Naive thymus-derived CD4-positive, alpha-beta T cell (primary cell): Measurements from ENCODE around the gene SIK3. TPM values are rescaled to one million over a fixed set of nuclear protein-coding genes. Genes with fewer than 3 reads are reported as not detected.

Experiments used
- ATAC-seq: fragments of 150-1000 bp; cut with Tn5 transposase; 2 replicates; pipeline ENCODE4 v1.10.0; 2021; ENCODE audit warnings: mild to moderate bottlenecking, moderate library complexity
- CTCF ChIA-PET: fragments of 350-600 bp; sonication (Branson Sonifier 250); formaldehyde crosslinking; loops from one replicate; lab custom pipeline; 2021; ENCODE audit warnings: antibody characterized with exemption; lab: Charles Lee
- POLR2A ChIA-PET: fragments of 350-600 bp; sonication (Branson Sonifier 250); formaldehyde crosslinking; loops from one replicate; lab custom pipeline; 2021; ENCODE audit warnings: antibody characterized with exemption, inconsistent platforms; lab: Charles Lee
- DNase-seq, 9 donors: peaks; one replicate each; pipeline versions ENCODE4 v3.0.0 to v3.0.0-alpha.2; 2020 to 2022; ENCODE audit warnings: mixed read lengths in 1 of 9
- H3K27ac ChIP-seq: one replicate; pipeline ENCODE4 v1.7.0; 2013; ENCODE audit warnings: mild to moderate bottlenecking, low read depth, low read length, moderate library complexity
- H3K27me3 ChIP-seq, 2 donors: one replicate each; pipeline ENCODE4 v1.7.0; 2013; ENCODE audit warnings: low read length in 2 of 2, mild to moderate bottlenecking in 2 of 2, moderate library complexity in 2 of 2; ENCODE audit not compliant: control insufficient read depth in 2 of 2, insufficient read depth in 2 of 2
- H3K36me3 ChIP-seq, 3 experiments: 1 replicate in 2 of 3; 2 replicates in 1 of 3; pipeline ENCODE4 v1.7.0; 2013; ENCODE audit warnings: low read length in 3 of 3, mild to moderate bottlenecking in 3 of 3, moderate library complexity in 1 of 3; ENCODE audit not compliant: insufficient read depth in 3 of 3, control insufficient read depth in 2 of 3
- H3K4me1 ChIP-seq, 2 donors: one replicate each; pipeline ENCODE4 v1.7.0; 2013; ENCODE audit warnings: low read length in 2 of 2, mild to moderate bottlenecking in 2 of 2, moderate library complexity in 1 of 2; ENCODE audit not compliant: control insufficient read depth in 2 of 2, insufficient read depth in 2 of 2
- H3K4me3 ChIP-seq: 2 replicates; pipeline ENCODE4 v1.7.0; 2013; ENCODE audit warnings: mild to moderate bottlenecking, low read length
- H3K9me3 ChIP-seq, 3 experiments: 1 replicate in 2 of 3; 2 replicates in 1 of 3; pipeline ENCODE4 v1.7.0; 2013; ENCODE audit warnings: low read length in 3 of 3; ENCODE audit not compliant: control insufficient read depth in 2 of 3
- H3K27ac Mint-ChIP-seq, 9 donors: one replicate each; pipeline ENCODE4 v1.8.0; 2020 to 2022; ENCODE audit warnings: mixed read lengths in 9 of 9, mild to moderate bottlenecking in 8 of 9, moderate library complexity in 5 of 9, inconsistent platforms in 2 of 9
- H3K27me3 Mint-ChIP-seq, 5 donors: one replicate each; pipeline ENCODE4 v1.8.0; 2021 to 2022; ENCODE audit warnings: mixed read lengths in 5 of 5, mild to moderate bottlenecking in 1 of 5
- H3K36me3 Mint-ChIP-seq, 5 donors: one replicate each; pipeline ENCODE4 v1.8.0; 2020 to 2022; ENCODE audit warnings: mixed read lengths in 5 of 5, mild to moderate bottlenecking in 3 of 5, inconsistent platforms in 1 of 5
- H3K4me1 Mint-ChIP-seq, 7 donors: one replicate each; pipeline ENCODE4 v1.8.0; 2020 to 2022; ENCODE audit warnings: mixed read lengths in 7 of 7, mild to moderate bottlenecking in 3 of 7, inconsistent platforms in 1 of 7
- H3K4me3 Mint-ChIP-seq, 10 donors: one replicate each; pipeline ENCODE4 v1.8.0; 2020 to 2022; ENCODE audit warnings: mild to moderate bottlenecking in 10 of 10, mixed read lengths in 10 of 10, moderate library complexity in 6 of 10, inconsistent platforms in 2 of 10
- H3K9me3 Mint-ChIP-seq, 11 donors: one replicate each; pipeline ENCODE4 v1.8.0; 2020 to 2022; ENCODE audit warnings: mixed read lengths in 11 of 11, mild to moderate bottlenecking in 4 of 11, inconsistent platforms in 1 of 11, moderate library complexity in 1 of 11
- intact Hi-C, 2 donors: fragments of 100-400 bp; cut with micrococcal nuclease; formaldehyde crosslinking; loops; one replicate each; pipeline ENCODE4 v1.15.1; 2023
- polyA plus RNA-seq, 2 donors: library from polyadenylated mRNA; unstranded; fragments of 300-500 nt; fragmentation: Illumina TruSeq; gene quantifications; one replicate each; pipeline ENCODE4 v1.2.3, GENCODE V29; 2021
- total RNA-seq, 6 experiments: library from RNA in 5 of 6; stranded (reverse) in 5 of 6; gene quantifications; 1 replicate in 5 of 6; 2 replicates in 1 of 6; pipeline ENCODE4 v1.2.3 and lab custom pipeline; 2021 to 2026

SIK3 gene
- total and polyA plus RNA-seq, 7 experiments from 2014 or later, result 13.3 to 85.2 (median 64.4) TPM

DNA sequence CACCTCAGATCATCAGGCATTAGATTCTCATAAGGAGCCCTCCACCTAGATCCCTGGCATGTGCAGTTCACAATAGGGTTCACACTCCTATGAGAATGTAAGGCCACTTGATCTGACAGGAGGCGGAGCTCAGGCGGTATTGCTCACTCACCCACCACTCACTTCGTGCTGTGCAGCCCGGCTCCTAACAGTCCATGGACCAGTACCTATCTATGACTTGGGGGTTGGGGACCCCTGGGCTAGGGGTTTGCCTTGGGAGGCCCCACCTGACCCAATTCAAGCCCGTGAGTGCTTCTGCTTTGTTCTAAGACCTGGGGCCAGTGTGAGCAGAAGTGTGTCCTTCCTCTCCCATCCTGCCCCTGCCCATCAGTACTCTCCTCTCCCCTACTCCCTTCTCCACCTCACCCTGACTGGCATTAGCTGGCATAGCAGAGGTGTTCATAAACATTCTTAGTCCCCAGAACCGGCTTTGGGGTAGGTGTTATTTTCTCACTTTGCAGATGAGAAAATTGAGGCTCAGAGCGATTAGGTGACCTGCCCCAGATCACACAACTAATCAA lies 266.4 kb downstream of the SIK3 start:
- Mint-ChIP-seq H3K27ac (no peak overlapping the region), H3K27me3 (peaks cover 0 to 4% (median 0%) of the 10 kb centered on the region in 5 donors), H3K4me1 (peaks cover 4 to 17% (median 9%) of the 10 kb centered on the region in 7 donors), H3K4me3 (no peak overlapping the region), H3K9me3 (no peaks in the 10 kb centered on the region), H3K36me3 (no peaks in the 10 kb centered on the region)
- POLR2A ChIA-PET, result no interaction called here
- H3K27me3 ChIP-seq, result no peaks in the 10 kb centered on the region
- no peaks in the 10 kb centered on the region for H3K9me3 ChIP-seq
- no peaks in the 10 kb centered on the region for H3K36me3 ChIP-seq
- H3K4me1 ChIP-seq, result peaks cover 4 to 9% of the 10 kb centered on the region in 2 donors
- CTCF ChIA-PET, result interaction anchor here (1.7 kb wide), 1 partner anchor 10 kb away, joined by 4 read pairs; no protein-coding TSS in a partner anchor
- ATAC-seq (no peak), DNase-seq (no peak)
- intact Hi-C loops, result no loop called here
- H3K27ac ChIP-seq, result no peak overlapping the region
- no peak overlapping the region for H3K4me3 ChIP-seq

DNA sequence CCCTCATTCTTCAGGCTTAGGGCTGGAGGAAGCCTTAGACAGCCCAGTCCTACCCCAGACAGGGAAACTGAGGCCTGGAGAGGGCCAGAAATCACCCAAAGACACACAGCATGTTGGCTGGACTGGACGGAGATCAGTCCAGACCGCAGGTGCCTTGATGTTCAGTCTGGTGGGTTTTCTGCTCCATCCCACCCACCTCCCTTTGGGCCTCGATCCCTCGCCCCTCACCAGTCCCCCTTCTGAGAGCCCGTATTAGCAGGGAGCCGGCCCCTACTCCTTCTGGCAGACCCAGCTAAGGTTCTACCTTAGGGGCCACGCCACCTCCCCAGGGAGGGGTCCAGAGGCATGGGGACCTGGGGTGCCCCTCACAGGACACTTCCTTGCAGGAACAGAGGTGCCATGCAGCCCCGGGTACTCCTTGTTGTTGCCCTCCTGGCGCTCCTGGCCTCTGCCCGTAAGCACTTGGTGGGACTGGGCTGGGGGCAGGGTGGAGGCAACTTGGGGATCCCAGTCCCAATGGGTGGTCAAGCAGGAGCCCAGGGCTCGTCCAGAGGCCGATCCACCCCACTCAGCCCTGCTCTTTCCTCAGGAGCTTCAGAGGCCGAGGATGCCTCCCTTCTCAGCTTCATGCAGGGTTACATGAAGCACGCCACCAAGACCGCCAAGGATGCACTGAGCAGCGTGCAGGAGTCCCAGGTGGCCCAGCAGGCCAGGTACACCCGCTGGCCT lies 267.9 kb downstream of the SIK3 start:
- CTCF ChIA-PET, result interaction anchor here (0.6 to 1.7 kb wide), 2 partner anchors 9 to 49 kb away, joined by 3 to 4 read pairs; no protein-coding TSS in a partner anchor

DNA sequence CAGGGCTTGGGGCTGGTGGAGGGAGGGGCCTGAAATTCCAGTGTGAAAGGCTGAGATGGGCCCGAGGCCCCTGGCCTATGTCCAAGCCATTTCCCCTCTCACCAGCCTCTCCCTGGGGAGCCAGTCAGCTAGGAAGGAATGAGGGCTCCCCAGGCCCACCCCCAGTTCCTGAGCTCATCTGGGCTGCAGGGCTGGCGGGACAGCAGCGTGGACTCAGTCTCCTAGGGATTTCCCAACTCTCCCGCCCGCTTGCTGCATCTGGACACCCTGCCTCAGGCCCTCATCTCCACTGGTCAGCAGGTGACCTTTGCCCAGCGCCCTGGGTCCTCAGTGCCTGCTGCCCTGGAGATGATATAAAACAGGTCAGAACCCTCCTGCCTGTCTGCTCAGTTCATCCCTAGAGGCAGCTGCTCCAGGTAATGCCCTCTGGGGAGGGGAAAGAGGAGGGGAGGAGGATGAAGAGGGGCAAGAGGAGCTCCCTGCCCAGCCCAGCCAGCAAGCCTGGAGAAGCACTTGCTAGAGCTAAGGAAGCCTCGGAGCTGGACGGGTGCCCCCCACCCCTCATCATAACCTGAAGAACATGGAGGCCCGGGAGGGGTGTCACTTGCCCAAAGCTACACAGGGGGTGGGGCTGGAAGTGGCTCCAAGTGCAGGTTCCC lies 268.6 kb downstream of the SIK3 start, which contains the start of gene APOC3:
APOC3 (plus strand) TSS at position 383 of the 659 bp plus-strand sequence. CDS start 676 bp downstream, outside the sequence.
- CTCF ChIA-PET, result no interaction called here
- H3K27me3 ChIP-seq, result no peaks in the 10 kb centered on the region
- H3K27ac ChIP-seq, result no peak within 1 kb of the TSS
- H3K36me3 ChIP-seq, result no peaks in the 10 kb centered on the region
- no peak within 1 kb of the TSS for H3K4me3 ChIP-seq
- Mint-ChIP-seq H3K27me3 (no peaks in the 10 kb centered on the region), H3K4me3 (no peak within 1 kb of the TSS), H3K4me1 (peaks cover 0 to 2% (median under 1%) of the 10 kb centered on the region in 7 donors), H3K9me3 (no peaks in the 10 kb centered on the region), H3K27ac (no peak within 1 kb of the TSS), H3K36me3 (no peaks in the 10 kb centered on the region)
- intact Hi-C loops, result no loop called here
- DNase-seq (no peak), ATAC-seq (no peak)
- POLR2A ChIA-PET, result no interaction called here
- no peaks in the 10 kb centered on the region for H3K9me3 ChIP-seq
- H3K4me1 ChIP-seq, result no peaks in the 10 kb centered on the region

More for the DNA sequence above, 267.9 kb downstream of the SIK3 start:
- POLR2A ChIA-PET, result no interaction called here
- intact Hi-C loops, result no loop called here
- DNase-seq (no peak), ATAC-seq (no peak)
- Mint-ChIP-seq H3K9me3 (no peaks in the 10 kb centered on the region), H3K27ac (no peak overlapping the region), H3K4me3 (no peak overlapping the region), H3K4me1 (peaks cover under 1 to 8% (median 7%) of the 10 kb centered on the region in 7 donors), H3K27me3 (peaks cover 0 to 4% (median 0%) of the 10 kb centered on the region in 5 donors), H3K36me3 (no peaks in the 10 kb centered on the region)
- peaks cover 0 to 3% of the 10 kb centered on the region in 2 donors for H3K4me1 ChIP-seq
- H3K9me3 ChIP-seq, result no peaks in the 10 kb centered on the region
- H3K4me3 ChIP-seq, result no peak overlapping the region
- no peak overlapping the region for H3K27ac ChIP-seq
- H3K27me3 ChIP-seq, result no peaks in the 10 kb centered on the region
- no peaks in the 10 kb centered on the region for H3K36me3 ChIP-seq

DNA sequence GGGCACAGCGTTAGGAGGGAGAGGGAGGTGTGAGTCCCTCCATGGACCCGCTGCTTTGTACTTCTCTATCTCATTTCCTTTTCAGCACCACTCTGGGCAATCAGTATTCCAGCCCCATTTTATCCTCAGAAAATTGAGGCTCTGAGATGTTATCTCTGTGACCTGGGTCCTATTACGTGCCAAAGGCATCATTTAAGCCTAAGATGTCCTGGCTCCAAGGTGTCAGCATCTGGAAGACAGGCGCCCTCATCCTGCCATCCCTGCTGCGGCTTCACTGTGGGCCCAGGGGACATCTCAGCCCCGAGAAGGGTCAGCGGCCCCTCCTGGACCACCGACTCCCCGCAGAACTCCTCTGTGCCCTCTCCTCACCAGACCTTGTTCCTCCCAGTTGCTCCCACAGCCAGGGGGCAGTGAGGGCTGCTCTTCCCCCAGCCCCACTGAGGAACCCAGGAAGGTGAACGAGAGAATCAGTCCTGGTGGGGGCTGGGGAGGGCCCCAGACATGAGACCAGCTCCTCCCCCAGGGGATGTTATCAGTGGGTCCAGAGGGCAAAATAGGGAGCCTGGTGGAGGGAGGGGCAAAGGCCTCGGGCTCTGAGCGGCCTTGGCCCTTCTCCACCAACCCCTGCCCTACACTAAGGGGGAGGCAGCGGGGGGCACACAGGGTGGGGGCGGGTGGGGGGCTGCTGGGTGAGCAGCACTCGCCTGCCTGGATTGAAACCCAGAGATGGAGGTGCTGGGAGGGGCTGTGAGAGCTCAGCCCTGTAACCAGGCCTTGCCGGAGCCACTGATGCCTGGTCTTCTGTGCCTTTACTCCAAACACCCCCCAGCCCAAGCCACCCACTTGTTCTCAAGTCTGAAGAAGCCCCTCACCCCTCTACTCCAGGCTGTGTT lies 269.4 kb downstream of the SIK3 start:
- Histone ChIP-seq H3K4me3 (no peak overlapping the region), H3K27ac (no peak overlapping the region), H3K36me3 (no peaks in the 10 kb centered on the region), H3K27me3 (no peaks in the 10 kb centered on the region), H3K9me3 (no peaks in the 10 kb centered on the region), H3K4me1 (no peaks in the 10 kb centered on the region)
- CTCF ChIA-PET, result no interaction called here
- Mint-ChIP-seq H3K4me3 (no peak overlapping the region), H3K27ac (no peak overlapping the region), H3K36me3 (no peaks in the 10 kb centered on the region), H3K4me1 (no peaks in the 10 kb centered on the region), H3K27me3 (no peaks in the 10 kb centered on the region), H3K9me3 (no peaks in the 10 kb centered on the region)
- ATAC-seq (no peak), DNase-seq (no peak)
- POLR2A ChIA-PET, result no interaction called here
- intact Hi-C loops, result no loop called here

DNA sequence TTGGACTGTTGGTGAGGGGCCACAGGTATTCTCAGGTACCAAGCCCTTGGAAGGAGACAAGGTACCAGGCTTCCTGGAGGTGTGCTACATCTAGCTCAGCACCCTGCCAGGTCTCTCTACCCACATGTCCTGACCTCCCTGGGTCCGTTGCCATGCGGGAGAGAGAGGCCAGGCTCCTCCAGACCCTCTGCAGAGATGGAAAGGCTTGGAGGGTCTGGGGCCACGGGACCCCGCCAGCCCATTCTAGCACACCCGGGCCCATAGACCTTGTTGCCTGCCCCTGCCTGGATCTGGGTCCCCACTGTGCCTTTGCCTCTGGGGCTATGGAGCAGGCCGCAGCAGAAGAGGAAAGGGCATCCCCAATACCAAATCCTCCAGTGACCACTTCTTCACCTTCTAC lies 270.8 kb downstream of the SIK3 start:
- POLR2A ChIA-PET, result no interaction called here
- Histone ChIP-seq H3K4me3 (no peak overlapping the region), H3K36me3 (no peaks in the 10 kb centered on the region), H3K27me3 (no peaks in the 10 kb centered on the region), H3K9me3 (no peaks in the 10 kb centered on the region), H3K27ac (no peak overlapping the region), H3K4me1 (no peaks in the 10 kb centered on the region)
- DNase-seq, result no peak
- no peak overlapping the region for H3K27ac Mint-ChIP-seq
- no peaks in the 10 kb centered on the region for H3K27me3 Mint-ChIP-seq
- no peak overlapping the region for H3K4me3 Mint-ChIP-seq
- CTCF ChIA-PET, result no interaction called here
- intact Hi-C loops, result no loop called here
- H3K36me3 Mint-ChIP-seq, result no peaks in the 10 kb centered on the region
- no peaks in the 10 kb centered on the region for H3K9me3 Mint-ChIP-seq
- no peaks in the 10 kb centered on the region for H3K4me1 Mint-ChIP-seq
- no peak for ATAC-seq

DNA sequence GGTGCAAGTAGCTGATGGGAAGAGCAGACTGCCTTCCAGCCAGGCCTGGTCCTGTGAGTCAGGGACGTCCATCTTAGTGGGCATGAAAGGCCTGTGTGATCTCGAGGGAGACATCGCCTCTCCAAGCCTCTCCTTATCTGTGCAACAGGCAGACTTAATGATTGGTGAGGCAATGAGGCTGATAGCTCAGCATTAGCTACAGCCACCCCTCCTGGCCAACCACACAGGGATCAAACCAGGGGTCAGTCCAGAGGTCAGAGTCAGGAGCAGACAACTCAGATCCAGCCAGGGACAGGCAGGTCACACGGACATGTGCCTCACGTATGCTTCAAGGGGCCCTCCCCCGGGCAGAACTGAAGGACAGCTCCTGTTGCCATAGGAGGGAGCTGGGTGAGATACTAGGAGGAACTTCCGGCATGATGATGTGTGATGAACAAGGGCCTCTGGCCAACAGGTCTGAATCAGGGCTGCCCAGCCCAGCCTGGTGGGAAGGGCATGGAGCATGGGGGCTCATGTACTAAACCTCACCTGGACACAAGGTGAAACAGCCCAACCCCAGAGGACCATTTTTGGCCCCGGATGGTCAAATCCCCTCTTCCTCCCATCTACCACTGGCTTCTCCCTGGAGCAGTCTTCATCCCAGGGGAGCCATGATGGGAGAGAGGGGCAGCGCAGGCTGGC lies 271.3 kb downstream of the SIK3 start:
- Histone ChIP-seq H3K4me1 (no peaks in the 10 kb centered on the region), H3K27ac (no peak overlapping the region), H3K4me3 (no peak overlapping the region), H3K36me3 (no peaks in the 10 kb centered on the region), H3K9me3 (no peaks in the 10 kb centered on the region), H3K27me3 (no peaks in the 10 kb centered on the region)
- ChIA-PET CTCF (no interaction called here), POLR2A (no interaction called here)
- ATAC-seq, result no peak
- Mint-ChIP-seq H3K4me3 (no peak overlapping the region), H3K27me3 (no peaks in the 10 kb centered on the region), H3K4me1 (no peaks in the 10 kb centered on the region), H3K9me3 (no peaks in the 10 kb centered on the region), H3K36me3 (no peaks in the 10 kb centered on the region), H3K27ac (no peak overlapping the region)
- intact Hi-C loops, result no loop called here
- DNase-seq, result no peak
